Neural cell (in vitro differentiated cells): ENCODE results near the gene KLHL22. TPM values are rescaled to one million over a fixed set of nuclear protein-coding genes. Genes with fewer than 3 reads are reported as not detected.

Experiments
- H2AFZ ChIP-seq: fragments of 200-600, 300-800 bp; sonication (generic), shearing (Covaris generic); 2 replicates; pipeline ENCODE4 v1.6.0; 2014; ENCODE audit warnings: low read depth, mild to moderate bottlenecking, antibody characterized with exemption, low read length, moderate library complexity
- H3F3A ChIP-seq: fragments of 200-600 bp; shearing (Covaris generic); 2 replicates; pipeline ENCODE4 v1.6.1; 2016; ENCODE audit warnings: mild to moderate bottlenecking, moderate library complexity, mixed read lengths, antibody characterized with exemption, low read length; ENCODE audit not compliant: insufficient read depth, poor library complexity, severe bottlenecking
- H3K27ac ChIP-seq: fragments of 200-600, 300-800 bp; sonication (generic), shearing (Covaris generic); 2 replicates; pipeline ENCODE4 v1.5.1; 2014; ENCODE audit warnings: mild to moderate bottlenecking, low read length, moderate library complexity
- H3K27me3 ChIP-seq: fragments of 300-800, 200-600 bp; sonication (generic), shearing (Covaris generic); 2 replicates; pipeline ENCODE4 v1.6.0; 2014; ENCODE audit warnings: mild to moderate bottlenecking, low read depth, low read length, moderate library complexity; ENCODE audit not compliant: insufficient read depth
- H3K36me3 ChIP-seq: fragments of 300-800, 200-600 bp; sonication (generic), shearing (Covaris generic); 2 replicates; pipeline ENCODE4 v1.5.1; 2014; ENCODE audit warnings: mild to moderate bottlenecking, antibody characterized with exemption, low read length, moderate library complexity; ENCODE audit not compliant: insufficient read depth
- H3K4me2 ChIP-seq: fragments of 300-800, 200-600 bp; sonication (generic), shearing (Covaris generic); 2 replicates; pipeline ENCODE4 v1.6.0; 2014; ENCODE audit warnings: mild to moderate bottlenecking, low read length
- H3K4me3 ChIP-seq: fragments of 300-800, 200-600 bp; sonication (generic), shearing (Covaris generic); 2 replicates; pipeline ENCODE4 v1.5.1; 2014; ENCODE audit warnings: mild to moderate bottlenecking, low read length, moderate library complexity
- H3K79me2 ChIP-seq: fragments of 200-600 bp; shearing (Covaris generic); replicated peaks from 2 replicates; pipeline ENCODE4 v1.6.0; 2014; ENCODE audit warnings: mild to moderate bottlenecking, low read length, moderate library complexity; ENCODE audit not compliant: insufficient read depth
- H3K9ac ChIP-seq: fragments of 300-800, 200-600 bp; sonication (generic), shearing (Covaris generic); 2 replicates; pipeline ENCODE4 v1.6.1; 2016; ENCODE audit warnings: mild to moderate bottlenecking, low read length, mixed read lengths
- H3K9me2 ChIP-seq: fragments of 200-600 bp; shearing (Covaris generic); 2 replicates; pipeline ENCODE4 v1.6.1; 2016; ENCODE audit warnings: mild to moderate bottlenecking, low read length, mixed read lengths; ENCODE audit not compliant: insufficient read depth
- H3K9me3 ChIP-seq: fragments of 200-600, 300-800 bp; sonication (generic), shearing (Covaris generic); 2 replicates; pipeline ENCODE4 v1.6.1; 2016; ENCODE audit warnings: mild to moderate bottlenecking, mixed run types, low read length, moderate library complexity, mixed read lengths
- H4K20me1 ChIP-seq: fragments of 200-600 bp; shearing (Covaris generic); 2 replicates; pipeline ENCODE4 v1.6.1; 2016; ENCODE audit warnings: mild to moderate bottlenecking, mixed run types; ENCODE audit not compliant: insufficient read depth
- EP300 ChIP-seq: fragments of 450-650 bp; conservative IDR thresholded peaks from 2 replicates; pipeline ENCODE4 v1.6.1; 2014; ENCODE audit warnings: antibody characterized with exemption, mild to moderate bottlenecking, moderate library complexity; ENCODE audit not compliant: poor library complexity, severe bottlenecking
- EZH2 ChIP-seq: fragments of 200-600, 300-800 bp; shearing (Covaris generic), sonication (generic); IDR thresholded peaks from 2 replicates; pipeline ENCODE4 v1.6.1; 2014; ENCODE audit warnings: antibody characterized with exemption, low read length, borderline replicate concordance, mild to moderate bottlenecking; ENCODE audit not compliant: insufficient read depth, poor library complexity, severe bottlenecking
- MXI1 ChIP-seq: fragments of 450-650 bp; conservative IDR thresholded peaks from 2 replicates; pipeline ENCODE4 v1.6.1; 2014; ENCODE audit warnings: antibody characterized with exemption, mild to moderate bottlenecking; ENCODE audit not compliant: poor library complexity, severe bottlenecking
- POLR2AphosphoS5 ChIP-seq: IDR thresholded peaks from 2 replicates; pipeline ENCODE4 v1.6.1; 2012
- RAD21 ChIP-seq: fragments of 450-650 bp; conservative IDR thresholded peaks from 2 replicates; pipeline ENCODE4 v1.6.1; 2014; ENCODE audit warnings: antibody characterized with exemption, mild to moderate bottlenecking, moderate library complexity
- SMC3 ChIP-seq: fragments of 450-650 bp; conservative IDR thresholded peaks from 2 replicates; pipeline ENCODE4 v1.6.1; 2014; ENCODE audit warnings: antibody characterized with exemption, mild to moderate bottlenecking, moderate library complexity; ENCODE audit not compliant: poor library complexity
- TAF1 ChIP-seq: IDR thresholded peaks from 2 replicates; pipeline ENCODE4 v1.6.1; 2012; ENCODE audit warnings: low read depth
- polyA plus RNA-seq: library from polyadenylated mRNA; depleted of rRNA; stranded (reverse); fragments of >200 nt; gene quantifications from 2 replicates; pipeline ENCODE4 v1.2.3, GENCODE V29; 2014
- TF ChIP-seq, protein P1 (sequence below): IDR thresholded peaks from 2 replicates; pipeline ENCODE4 v1.6.1; 2012; ENCODE audit warnings: borderline replicate concordance
- TF ChIP-seq, protein P2 (sequence below): fragments of 450-650 bp; IDR thresholded peaks from 2 replicates; pipeline ENCODE4 v1.5.1; 2014; ENCODE audit warnings: antibody characterized with exemption, mild to moderate bottlenecking, moderate library complexity; ENCODE audit not compliant: poor library complexity, severe bottlenecking

KLHL22 gene
- polyA plus RNA-seq, 1 donor from 2014 or later = 59.5 TPM

DNA sequence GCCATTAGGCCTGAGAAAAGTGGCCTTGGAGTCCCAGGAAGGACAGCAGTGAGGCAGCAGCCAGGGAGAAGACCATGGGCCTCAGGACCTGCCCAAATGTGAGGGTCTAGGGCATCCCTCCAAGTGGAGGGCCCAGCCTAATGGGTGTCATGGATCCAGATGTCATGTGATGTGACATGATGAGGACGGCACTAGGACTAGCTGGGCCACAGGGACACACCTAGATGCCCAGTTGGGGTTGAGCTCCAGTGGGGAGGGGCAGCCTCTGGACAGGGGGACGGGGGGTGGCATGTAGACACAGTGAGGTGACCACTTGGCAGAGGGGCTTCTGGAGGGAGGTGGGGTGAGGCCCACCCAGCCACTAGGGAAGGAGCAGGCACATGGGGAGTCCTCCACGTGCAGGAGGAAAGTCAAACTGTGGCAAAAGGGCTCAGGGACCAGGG lies 63.3 kb downstream of the KLHL22 start (continued):
- TF ChIP-seq EZH2 = no peak

DNA sequence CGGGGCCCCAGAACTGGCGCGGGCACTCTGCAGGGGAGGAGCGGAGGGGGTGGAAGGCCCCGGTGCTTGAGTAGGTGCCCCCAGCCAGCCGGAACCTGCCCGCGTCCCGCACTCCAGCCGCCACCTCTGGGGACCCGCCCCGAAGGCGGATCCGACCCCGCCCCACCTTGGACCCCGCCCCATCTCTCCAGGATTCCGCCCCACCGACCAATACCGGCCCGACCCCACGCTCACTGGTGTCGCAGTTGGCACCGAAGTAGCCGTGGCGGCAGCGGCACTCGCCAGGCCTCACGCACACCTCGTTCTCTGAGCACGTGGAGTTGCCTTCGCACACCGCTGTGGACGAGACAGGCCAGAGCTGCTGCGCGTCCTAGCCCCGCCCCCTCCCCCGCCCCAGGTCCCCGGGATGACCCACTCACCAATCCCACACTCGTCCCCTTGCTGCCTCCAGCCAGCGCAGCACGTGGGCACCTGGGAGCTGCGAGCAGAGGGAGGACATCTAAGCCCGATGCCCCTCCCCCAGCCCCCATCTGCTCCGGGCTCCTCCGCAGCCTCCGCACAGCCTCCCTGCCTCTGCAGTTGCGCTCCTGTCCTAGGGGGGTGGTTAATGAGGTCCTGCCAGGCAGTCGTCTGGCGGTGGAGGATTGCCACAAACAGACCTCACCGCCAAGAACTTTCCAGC lies 63.9 kb downstream of the KLHL22 start:
- H3K36me3 ChIP-seq = no peaks in the 10 kb centered on the region
- H3K9me3 ChIP-seq = no peaks in the 10 kb centered on the region
- H3K27ac ChIP-seq = no peak overlapping the region
- H4K20me1 ChIP-seq = no peaks in the 10 kb centered on the region
- H3K4me2 ChIP-seq = no peak overlapping the region
- H2AFZ ChIP-seq = no peak overlapping the region
- peaks cover 69% of the 10 kb centered on the region for H3K27me3 ChIP-seq
- H3K79me2 ChIP-seq = no peaks in the 10 kb centered on the region
- H3F3A ChIP-seq = no peaks in the 10 kb centered on the region
- H3K9me2 ChIP-seq = no peaks in the 10 kb centered on the region
- TF ChIP-seq RAD21 = no peak
- no peak for TF ChIP-seq SMC3
- TF ChIP-seq, protein P1, sequence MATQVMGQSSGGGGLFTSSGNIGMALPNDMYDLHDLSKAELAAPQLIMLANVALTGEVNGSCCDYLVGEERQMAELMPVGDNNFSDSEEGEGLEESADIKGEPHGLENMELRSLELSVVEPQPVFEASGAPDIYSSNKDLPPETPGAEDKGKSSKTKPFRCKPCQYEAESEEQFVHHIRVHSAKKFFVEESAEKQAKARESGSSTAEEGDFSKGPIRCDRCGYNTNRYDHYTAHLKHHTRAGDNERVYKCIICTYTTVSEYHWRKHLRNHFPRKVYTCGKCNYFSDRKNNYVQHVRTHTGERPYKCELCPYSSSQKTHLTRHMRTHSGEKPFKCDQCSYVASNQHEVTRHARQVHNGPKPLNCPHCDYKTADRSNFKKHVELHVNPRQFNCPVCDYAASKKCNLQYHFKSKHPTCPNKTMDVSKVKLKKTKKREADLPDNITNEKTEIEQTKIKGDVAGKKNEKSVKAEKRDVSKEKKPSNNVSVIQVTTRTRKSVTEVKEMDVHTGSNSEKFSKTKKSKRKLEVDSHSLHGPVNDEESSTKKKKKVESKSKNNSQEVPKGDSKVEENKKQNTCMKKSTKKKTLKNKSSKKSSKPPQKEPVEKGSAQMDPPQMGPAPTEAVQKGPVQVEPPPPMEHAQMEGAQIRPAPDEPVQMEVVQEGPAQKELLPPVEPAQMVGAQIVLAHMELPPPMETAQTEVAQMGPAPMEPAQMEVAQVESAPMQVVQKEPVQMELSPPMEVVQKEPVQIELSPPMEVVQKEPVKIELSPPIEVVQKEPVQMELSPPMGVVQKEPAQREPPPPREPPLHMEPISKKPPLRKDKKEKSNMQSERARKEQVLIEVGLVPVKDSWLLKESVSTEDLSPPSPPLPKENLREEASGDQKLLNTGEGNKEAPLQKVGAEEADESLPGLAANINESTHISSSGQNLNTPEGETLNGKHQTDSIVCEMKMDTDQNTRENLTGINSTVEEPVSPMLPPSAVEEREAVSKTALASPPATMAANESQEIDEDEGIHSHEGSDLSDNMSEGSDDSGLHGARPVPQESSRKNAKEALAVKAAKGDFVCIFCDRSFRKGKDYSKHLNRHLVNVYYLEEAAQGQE = no peak
- no peak for TF ChIP-seq TAF1
- TF ChIP-seq EP300 = no peak
- TF ChIP-seq MXI1 = no peak
- TF ChIP-seq EZH2 = no peak
- TF ChIP-seq, protein P2, sequence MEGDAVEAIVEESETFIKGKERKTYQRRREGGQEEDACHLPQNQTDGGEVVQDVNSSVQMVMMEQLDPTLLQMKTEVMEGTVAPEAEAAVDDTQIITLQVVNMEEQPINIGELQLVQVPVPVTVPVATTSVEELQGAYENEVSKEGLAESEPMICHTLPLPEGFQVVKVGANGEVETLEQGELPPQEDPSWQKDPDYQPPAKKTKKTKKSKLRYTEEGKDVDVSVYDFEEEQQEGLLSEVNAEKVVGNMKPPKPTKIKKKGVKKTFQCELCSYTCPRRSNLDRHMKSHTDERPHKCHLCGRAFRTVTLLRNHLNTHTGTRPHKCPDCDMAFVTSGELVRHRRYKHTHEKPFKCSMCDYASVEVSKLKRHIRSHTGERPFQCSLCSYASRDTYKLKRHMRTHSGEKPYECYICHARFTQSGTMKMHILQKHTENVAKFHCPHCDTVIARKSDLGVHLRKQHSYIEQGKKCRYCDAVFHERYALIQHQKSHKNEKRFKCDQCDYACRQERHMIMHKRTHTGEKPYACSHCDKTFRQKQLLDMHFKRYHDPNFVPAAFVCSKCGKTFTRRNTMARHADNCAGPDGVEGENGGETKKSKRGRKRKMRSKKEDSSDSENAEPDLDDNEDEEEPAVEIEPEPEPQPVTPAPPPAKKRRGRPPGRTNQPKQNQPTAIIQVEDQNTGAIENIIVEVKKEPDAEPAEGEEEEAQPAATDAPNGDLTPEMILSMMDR = no peak
- no peak for TF ChIP-seq POLR2AphosphoS5
- H3K4me3 ChIP-seq = peak overlapping the region; percentile 73
- H3K9ac ChIP-seq = no peak overlapping the region

DNA sequence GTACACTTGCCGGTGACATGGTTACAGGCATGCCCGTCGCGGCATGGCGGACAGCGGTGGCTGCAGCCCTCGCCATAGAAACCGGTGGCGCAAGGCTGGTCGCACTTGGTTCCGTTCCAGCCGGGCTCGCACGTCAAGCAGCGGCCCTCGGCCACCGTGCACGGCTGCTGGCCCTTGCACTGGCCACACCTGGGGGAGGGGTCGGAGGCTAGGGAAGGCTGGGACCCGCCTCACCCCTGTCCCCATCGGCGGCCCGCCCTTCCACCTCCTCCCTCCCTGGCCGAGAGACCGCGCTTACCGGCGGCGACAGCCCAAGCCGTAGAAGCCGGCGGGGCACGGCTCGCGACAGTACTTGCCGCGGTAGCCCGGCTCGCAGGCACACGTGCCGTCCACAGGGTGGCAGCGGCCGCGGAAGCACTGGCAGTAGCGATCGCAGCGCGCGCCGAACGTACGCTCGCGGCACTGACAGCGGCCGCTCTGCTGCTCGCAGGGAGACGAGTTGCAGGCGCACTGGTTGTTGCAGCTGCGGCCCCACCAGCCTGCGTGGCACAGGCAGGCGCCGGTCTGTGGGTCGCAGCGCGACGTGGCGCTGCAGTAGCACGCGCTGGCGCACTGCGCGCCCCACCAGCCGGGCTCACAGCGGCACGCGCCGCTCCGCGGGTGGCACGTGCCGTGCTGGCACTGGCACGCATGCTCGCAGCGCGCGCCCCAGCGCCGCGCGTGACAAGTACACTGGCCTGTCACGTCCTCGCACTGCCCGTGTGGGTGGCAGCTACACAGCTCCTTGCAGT lies 64.7 kb downstream of the KLHL22 start:
- Histone ChIP-seq H3K36me3 (no peaks in the 10 kb centered on the region), H3K9me3 (no peaks in the 10 kb centered on the region), H3K27me3 (peaks cover 63% of the 10 kb centered on the region), H2AFZ (no peak overlapping the region), H3K4me3 (peak overlapping the region; percentile 73), H3F3A (no peaks in the 10 kb centered on the region), H3K79me2 (no peaks in the 10 kb centered on the region), H3K9ac (peak overlapping the region; percentile 50), H3K4me2 (peak overlapping the region; percentile 62), H4K20me1 (no peaks in the 10 kb centered on the region), H3K27ac (no peak overlapping the region), H3K9me2 (no peaks in the 10 kb centered on the region)
- TF ChIP-seq MXI1 (peak; percentile 85), RAD21 (peak; percentile 56), EP300 (peak; percentile 30), EZH2 (no peak), TAF1 (no peak), POLR2AphosphoS5 (no peak), SMC3 (peak; percentile 72)
- TF ChIP-seq, protein P2 = peak; percentile 74
- TF ChIP-seq, protein P1 = no peak
